HPDE6-E6E7 (cell line): ENCODE results near the gene DHPS.

Experiments used
- DNase-seq: peaks from one replicate; pipeline ENCODE4 v3.0.0; 2011; ENCODE audit warnings: missing footprints; ENCODE audit errors: extremely low spot score

Gene DHPS

DNA sequence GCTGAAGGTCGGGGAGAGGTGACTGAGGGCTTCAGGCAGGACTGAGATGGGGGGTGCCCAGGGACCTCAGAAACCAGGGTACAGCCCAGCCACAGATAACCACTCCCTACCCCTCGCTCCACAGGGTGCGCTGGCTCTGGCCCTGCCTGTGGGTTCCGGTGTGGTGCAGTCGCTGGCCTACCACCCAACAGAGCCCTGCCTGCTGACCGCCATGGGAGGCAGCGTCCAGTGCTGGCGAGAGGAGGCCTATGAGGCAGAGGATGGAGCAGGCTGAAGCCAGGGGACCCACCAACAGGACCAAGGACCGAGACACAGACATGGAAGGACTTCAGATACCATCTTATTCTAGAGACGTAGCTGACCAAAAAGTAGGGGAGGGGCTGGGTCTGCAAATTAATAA lies 6.3 kb downstream of the DHPS start:
- no peak for DNase-seq

DNA sequence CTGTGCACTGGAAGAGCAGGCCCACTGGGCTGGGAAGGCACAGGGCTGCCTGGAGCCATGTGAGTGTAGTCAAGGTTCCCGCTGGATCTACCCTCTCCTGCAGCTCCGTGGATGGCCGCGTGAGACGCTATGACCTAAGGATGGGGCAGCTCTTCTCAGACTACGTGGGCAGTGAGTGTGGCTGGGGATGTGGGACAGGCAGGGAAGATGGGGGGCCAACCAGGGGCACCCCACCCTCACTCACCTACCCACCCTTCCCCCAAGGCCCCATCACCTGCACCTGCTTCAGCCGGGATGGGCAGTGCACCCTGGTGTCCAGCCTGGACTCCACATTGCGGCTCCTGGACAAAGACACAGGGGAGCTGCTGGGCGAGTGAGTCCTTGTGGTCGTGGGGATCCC lies 8.9 kb downstream of the DHPS start:
- no peak for DNase-seq

DNA sequence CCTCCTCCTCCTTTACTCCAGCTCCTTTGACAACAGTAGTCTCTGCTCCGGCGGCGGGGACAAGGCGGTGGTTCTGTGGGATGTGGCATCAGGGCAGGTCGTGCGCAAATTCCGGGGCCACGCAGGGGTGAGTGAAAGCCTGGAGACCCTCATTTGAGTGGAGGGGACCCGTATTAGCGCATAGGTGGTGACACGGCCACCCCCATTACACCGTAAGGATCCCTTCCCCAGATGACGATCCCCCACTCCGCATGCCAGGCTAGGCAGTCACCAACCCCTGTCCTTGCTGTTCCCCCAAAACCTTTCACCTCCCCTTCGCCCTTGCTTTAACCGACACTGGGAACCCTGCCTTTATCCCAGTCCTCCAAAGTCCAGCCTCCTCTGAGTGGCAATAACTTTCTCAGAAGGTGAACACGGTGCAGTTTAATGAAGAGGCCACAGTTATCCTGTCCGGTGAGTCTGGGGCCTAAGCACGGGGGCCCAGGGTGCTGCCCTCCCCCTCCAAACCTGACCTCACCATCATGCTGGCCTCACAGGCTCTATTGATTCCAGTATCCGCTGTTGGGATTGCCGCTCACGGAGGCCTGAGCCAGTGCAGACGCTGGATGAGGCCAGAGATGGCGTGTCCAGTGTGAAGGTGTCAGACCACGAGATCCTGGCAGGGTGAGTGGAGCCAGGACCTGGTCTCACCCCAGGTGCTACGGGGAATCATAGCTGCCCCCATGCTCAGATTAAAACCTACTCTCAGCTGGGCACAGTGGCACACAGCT lies 11.3 kb downstream of the DHPS start:
- DNase-seq, result no peak

DNA sequence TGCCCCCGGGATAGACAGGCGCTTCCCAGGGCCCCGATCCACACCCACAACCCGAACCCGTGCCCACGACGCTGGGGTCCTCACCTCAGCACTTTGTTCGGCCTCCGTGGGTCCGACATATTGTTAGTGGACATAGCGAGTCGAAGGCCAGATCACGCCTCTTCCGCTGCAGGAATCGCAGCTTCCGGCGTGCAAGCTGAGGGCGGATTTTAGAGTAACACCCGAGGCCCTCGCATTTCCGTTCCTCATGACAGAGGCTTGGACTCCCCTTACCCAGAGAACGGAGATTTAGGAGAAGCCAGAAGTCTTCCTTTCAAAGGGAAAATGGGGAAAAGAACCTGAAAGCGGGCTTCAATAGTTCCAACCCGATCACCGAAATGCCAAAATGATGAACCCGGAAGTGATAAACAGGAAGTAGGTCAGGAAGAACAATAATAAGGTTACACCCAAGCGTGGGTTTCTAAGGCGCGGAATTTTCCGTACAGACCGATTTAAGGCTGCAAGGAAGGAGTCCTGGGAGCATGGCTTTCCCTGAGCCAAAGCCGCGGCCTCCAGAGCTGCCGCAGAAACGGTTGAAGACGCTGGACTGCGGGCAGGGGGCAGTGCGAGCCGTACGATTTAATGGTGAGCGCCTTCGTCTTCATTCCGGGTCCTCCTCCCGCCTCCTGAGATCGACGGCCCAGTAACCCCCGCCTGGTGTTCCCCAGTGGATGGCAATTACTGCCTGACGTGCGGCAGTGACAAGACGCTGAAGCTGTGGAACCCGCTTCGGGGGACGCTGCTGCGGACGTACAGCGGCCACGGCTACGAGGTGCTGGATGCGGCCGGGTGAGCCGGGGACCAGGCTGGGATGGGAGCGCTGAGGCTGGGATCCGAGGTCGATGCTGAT lies 12.2 kb downstream of the DHPS start:
- DNase-seq, result peak; percentile 67

DNA sequence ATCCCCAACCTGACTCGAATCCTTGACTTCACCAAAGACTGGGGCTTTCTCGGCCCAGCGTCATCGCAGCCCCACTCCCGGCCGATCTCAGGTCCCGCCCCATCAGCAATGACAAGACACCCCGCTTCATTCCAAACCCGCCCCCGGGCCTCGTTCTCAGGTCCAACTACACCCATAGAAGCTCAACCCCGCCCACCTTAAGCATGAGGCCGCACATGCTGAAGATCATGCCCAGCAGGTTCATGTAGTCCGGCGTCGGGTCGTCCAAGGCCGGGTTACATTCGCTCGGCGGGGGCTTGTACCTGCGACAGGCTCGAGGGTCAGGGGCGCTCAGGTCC lies 12.8 kb downstream of the DHPS start:
- peak; percentile 66 for DNase-seq

DNA sequence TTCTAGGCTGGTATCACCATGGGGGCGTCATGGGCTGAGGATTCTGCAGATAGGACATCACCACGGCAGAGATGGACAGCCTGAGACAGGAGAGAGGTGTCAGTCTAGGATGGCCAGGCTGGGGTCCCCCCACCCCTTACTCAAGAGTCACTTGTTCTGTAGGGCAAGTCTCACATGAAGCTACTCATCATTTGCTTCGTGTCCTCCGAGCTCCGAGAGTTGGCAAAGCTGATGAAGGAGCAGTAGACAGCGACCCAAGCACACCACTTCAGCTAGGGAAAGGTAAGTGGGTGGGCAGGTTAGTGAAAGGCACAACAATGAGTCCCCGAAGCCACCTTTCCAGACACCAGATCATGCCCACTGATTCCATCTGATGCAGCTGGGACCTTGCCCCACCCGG lies 13.3 kb downstream of the DHPS start:
- DNase-seq, result no peak

DNA sequence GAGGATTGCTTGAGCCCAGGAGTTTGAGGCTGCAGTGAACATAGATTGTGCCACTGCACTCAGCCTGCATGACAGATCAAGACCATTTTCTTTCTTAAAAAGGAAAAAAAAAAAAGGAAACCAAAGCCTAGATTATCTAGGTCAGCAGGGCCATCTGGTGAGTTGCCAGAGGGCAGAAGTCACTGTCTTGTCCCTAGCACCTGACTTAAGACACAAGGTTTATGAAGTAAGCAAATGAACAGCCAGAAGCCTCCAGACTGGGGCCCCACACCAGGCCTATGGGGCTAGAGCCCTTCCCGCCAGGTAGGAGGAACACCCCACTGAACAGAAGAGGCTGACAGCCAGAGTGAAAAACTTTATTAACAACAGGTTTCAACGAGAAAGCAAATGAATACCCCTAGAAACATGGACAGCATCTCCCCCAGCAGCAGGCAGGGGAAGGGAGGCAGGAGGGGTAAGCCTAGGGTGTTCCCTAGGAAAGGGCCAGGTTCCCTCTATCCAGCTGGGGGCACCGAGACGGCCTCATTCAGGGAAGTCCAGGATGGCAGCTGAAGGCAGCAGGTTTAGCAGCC lies 13.9 kb downstream of the DHPS start:
- DNase-seq, result no peak

DNA sequence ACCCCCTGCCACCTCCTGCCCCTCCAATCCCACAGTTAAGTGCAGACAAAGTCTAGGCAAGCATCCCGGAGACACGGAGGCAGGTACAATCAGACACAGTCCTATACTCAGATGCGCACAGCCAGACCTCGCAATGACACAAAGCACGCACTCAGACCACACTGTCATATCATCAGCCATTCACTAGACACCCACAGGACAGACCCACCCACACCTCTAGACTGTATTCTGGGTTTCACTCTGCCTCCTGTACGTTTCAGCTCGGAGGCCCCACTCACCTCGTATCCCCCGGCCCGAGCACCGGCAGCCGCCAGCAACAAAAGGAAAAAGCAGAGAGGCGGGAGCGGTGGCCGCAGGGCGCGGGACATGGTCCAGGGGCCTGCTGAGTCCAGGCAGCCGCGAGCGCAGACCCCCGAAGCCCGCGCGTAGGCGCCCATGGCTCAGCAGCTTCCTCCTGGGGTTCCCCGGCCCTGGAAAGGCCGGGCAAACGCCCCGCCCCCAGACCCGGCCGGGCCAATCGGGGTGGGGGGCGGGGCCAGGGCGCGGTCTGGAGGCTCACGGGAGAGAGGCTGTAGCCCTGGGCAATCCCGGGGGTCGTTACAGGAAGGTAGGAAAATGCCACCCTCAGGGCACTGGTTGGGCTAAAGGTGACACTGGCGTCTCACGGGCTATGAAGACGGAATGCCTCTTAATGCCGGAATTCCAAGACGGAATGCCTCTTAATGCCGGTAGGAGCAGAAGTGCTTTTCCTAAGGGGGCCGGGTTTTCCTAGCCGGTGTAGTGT lies 15.2 kb downstream of the DHPS start, which contains the start of the genes MAN2B1 and WDR83:
TSS of gene MAN2B1 (minus strand) at position 478 of the 784 bp plus-strand sequence. CDS start at position 437, 41 bp downstream.
TSS of gene WDR83 (plus strand) at position 543 of the 784 bp plus-strand sequence. CDS start 2,984 bp downstream, outside the sequence.
- peak; percentile 82 for DNase-seq

DNA sequence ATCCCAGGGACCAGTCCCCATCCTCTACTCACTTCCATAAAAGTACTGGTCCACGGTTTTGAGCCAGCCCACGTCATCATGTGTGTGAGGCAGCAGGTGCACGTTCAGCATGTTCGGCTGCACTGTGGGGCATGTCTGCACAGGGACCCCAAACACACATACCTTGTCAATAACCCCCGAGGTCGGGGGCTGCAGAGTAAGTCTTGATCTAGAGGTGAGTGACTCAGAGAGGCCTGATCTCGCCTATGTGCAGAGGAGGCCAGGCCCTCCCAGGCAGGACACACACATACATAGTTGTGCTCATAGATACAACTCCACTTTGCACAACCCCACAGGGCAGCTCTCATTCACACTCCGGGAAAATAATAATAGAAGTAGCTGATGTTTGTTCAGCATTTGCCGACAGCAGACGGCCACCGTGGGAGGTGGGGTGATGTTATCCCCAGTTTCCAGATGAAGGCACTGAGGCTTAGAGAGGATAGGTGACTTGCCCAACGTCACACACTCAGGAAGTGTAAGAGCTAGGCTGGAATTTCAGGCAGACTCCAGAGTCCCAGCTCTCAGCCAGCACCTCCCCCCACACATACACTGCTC lies 15.9 kb downstream of the DHPS start:
- DNase-seq, result no peak

DNA sequence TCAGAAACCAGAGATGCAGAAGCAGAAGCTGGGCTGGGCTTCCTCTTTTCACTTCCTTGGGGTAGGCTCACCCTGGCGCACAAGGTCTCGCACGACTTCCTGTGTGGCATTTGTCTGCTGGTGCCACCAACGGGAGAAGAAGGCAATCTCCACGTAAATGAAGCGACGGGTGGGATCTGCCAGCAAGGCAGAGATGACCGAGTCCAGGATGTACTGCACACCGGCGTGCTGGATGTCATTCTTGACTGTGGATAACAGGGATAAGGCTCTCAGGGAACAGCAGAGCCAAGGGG lies 16.5 kb downstream of the DHPS start:
- DNase-seq, result no peak

DNA sequence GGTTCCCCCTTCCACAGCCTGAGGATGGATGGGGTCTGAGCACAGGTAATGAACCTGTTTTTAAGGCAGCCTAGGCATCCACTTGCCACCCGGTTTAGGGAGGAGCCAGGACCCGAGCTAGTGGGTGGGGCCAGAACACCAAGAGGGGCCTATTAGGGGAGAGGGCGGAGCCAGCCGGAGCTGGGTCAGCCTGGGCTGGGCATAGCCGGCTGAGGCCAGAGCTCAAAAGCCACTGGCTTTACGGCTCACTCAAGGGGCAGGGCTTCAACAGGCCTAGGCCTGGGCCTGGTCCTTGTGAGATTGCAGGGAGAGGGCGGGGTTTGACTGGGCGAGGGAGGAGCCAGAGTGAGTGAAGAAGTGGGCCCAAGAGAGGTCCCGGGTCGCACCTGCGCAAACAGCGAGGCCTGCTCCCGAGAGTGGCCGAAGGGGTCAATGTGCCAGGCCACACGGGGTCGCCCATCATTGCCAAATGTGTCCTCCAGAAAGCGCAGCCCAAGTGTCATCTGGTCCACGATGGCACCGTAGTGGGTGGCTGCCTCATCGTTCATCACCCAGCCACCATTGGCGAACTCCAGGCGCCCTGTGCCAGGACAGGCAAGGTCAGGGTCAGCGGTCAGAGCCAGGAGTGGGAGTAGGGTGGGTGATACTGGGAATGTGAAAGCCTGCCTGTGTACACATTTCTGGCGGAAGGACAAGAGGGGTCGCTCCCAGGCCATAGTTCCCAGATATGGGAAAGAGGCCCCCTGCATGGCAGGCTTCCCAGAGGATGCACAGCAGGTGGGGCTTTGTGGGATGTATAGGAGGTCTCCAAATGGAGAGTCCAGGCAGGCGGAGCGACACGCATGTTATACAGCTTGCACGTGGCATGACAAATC lies 17.0 kb downstream of the DHPS start:
- no peak for DNase-seq

DNA sequence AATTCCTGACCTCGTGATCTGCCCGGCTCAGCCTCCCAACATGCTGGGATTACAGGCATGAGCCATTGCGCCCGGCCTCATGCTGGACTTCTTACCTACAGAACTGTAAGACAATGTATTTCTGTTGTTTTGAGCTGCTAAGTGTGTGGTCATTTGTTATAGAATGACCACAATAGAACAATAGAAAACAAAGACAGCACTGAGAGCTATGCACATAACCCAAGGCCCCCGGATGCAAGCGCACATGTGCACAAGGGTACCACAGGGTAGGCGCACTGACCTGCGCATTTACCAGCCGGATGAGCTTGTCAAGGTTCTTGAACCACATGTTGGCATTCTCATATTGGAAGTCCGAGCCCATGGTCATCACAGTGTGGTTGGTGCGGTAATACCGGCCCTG lies 20.7 kb downstream of the DHPS start:
- no peak for DNase-seq

DNA sequence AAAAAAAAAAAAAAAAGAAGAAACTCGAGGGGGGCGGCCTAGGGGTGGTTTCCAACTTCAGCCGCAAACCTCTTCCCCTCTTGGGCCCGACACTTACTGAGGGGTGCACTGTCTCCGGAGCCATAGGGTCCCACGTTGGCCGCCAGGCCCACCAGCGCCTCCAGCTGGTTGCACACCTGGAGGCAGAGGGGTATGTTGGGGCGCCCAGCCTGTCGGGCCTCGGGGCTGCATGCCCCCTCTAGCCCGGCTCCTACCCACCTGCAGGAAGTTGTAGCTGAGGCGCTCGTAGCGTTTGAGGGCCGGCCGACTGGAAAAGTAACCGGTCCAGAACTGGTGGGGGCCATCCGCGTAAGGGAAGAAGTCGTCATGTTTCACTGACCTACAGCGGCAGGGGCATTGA lies 23.7 kb downstream of the DHPS start:
- no peak for DNase-seq

DNA sequence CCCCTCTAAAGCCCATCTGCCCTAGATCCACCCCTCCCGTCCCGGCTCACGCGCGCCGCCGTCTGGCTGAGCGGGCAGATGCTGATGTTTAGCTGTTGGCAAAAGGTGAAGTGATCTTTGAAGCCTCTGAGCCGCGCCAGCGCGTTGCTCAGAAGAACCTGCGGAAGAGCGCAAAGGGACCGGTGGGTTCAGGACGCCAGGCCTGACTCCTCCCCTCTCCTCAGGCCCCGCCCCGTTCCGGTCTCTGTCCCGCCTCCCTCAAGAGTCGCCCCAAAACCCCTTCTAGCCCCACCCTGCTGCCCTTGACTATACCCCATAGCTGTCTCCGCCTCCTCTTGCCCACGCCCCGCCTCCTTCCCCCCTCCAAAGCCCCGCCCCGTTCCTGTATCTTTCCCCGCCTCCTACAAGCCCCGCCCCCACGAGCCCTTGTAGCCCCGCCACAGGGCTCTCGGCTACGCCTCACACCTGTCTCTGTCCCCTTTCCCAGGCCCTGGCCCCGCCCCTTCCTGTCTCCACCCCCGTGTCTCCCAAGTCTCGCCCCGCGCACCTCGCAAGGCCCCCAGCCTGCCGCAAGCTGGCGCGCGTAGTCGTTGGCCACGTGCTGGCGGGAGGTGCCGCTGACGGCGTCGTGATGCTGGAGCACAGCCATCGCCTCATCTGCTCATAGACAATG lies 24.6 kb downstream of the DHPS start:
- DNase-seq, result no peak

DNA sequence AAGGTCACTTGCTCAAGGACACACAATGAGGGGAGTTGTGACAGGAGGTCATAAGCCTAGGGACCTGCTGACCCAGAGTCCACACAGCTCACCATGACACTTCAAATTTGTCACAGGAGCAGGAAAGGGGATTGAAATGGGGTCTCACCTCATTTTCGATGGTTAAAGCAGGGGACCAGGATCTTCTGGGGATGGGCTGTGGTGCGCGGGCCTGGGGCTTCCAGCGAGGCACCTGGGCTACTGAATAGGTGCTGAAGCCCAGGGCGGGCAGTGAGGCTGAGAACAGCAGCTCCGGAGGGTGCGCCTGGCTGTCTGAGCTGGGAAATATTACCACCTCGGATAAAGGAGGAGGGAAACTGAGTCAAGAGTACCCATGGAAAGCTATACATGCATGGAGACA lies 26.1 kb downstream of the DHPS start:
- no peak for DNase-seq

DNA sequence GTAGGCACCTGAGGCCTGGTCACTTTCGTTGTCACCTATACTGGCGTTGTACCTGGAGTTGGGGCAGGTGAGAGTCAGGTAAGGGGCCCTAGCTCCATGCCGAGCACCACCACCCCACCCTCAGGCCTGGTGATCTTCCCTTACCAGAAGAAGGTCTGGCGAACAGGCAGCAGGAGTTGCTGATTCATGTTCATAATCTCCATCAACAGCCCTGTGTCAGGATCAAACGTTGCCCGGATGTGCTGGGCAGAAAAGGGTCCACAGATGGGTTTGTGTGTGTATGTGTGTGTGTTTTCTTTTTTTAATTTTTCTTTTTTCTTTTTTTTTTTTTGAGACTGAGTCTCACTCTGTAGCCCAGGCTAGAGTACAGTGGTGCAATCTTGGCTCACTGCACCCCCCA lies 29.5 kb downstream of the DHPS start:
- no peak for DNase-seq

DNA sequence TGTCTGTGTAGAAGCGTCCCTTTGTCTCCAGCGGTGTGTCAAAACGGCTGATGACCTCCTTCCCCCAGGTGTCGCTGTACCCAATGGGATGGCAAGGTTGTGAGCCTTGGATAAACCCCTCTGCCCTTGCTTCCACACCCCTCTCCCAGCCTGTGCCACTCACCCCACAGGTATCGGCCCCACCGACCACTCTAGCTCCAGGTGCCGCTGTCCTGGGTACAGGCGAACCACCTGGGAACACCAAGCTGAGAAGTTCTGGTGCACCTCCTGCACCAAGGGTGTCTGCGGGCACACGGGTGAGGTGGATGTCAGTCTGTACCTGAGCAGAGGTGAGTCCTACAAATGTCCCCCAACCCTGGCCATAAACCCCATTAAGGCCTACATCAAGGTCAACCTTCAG lies 31.7 kb downstream of the DHPS start:
- DNase-seq, result no peak

DNA sequence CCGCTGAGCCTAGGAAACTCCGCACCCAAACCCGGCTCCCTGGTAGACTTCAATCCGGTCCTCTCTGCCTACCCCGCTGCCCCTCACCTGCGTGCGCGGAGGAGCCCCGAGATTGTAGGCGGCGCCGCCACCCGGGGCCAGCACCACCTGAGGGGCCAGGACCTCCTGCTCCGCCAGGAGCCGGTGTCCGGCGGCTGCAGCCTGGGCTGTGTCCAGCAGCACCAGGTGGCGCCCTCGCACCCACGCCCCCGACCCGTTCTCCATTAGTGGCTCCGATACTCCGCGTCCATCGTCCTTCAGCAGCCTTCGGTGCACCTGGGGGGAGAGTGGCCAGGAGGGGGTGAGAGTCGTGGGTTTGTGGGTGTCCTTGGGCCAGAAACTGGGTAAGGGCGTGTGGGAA lies 33.6 kb downstream of the DHPS start:
- DNase-seq, result no peak

DNA sequence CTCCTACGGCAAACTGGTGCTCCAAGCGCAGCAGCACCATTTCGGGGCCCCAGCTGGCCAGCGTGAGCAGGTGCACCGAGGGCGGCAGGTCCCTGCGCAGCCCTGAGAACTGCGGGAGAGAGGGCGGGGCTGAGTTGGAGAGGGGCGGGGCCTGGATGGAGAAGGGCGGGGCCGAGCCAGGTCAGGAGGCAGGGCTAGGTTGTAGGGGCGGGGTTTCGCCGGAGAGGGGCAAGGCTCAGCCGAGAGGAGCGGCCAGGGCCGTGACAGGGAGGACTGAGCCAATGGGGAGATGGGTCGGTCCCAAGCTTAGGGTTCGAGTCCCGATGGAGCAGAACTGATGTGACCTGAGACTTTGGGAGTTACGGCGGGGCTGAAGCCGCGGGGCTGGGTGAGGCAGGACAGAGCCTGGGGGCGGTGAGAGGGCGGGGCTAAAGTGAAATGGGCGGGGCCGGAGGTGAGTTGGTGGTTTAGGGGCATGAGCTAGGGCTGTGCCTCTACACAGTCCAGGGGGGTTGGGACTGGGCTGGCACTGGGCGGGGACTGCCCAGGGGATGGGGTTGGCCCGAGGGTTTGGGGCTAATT lies 34.1 kb downstream of the DHPS start:
- DNase-seq, result no peak

DNA sequence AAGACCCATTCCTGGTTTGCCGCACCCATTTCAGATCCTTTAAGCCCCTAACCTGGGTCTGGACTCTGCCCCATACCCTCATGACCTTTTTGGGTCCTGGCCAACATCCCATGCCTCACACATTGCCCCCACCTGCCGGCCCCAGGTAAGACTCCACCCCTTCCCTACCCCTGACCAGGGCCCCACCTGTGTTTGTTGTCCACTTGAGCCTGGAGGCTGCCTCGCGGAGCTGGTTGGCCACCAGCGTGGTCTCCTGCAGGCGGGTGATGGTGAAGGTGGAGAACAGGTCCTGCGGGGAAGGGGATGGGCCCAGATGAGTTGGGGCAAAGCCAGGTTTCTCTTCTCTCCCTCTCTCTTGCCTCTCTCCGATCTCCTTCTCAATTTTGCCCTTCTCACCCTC lies 34.6 kb downstream of the DHPS start:
- no peak for DNase-seq
